CD14-positive monocyte (primary cell): ENCODE data around the gene TRIM36. TPM values are rescaled to one million over a fixed set of nuclear protein-coding genes. Genes with fewer than 3 reads are reported as not detected.

Experiments
- DNase-seq, 3 donors: peaks; one replicate each; pipeline ENCODE4 v3.0.0-alpha.2; 2011 to 2022
- H2AFZ ChIP-seq: 2 replicates; pipeline ENCODE4 v1.6.0; 2012; ENCODE audit warnings: mild to moderate bottlenecking, low read depth, low read length, inconsistent platforms; ENCODE audit not compliant: insufficient read depth, poor library complexity, severe bottlenecking
- H3K27ac ChIP-seq, 2 donors: 1 replicate in 1 of 2; 2 replicates in 1 of 2; pipeline ENCODE4 v1.5.1; 2012 to 2013; ENCODE audit warnings: low read length in 2 of 2, control low read depth in 1 of 2, inconsistent platforms in 1 of 2, low read depth in 1 of 2, mild to moderate bottlenecking in 1 of 2
- H3K27me3 ChIP-seq, 2 donors: one replicate each; pipeline versions ENCODE4 v1.6.0 to v1.6.1; 2011 to 2013; ENCODE audit warnings: low read length in 2 of 2; ENCODE audit not compliant: control insufficient read depth in 2 of 2, insufficient read depth in 2 of 2
- H3K36me3 ChIP-seq, 2 donors: replicated peaks in 1 of 2; 1 replicate in 1 of 2; 2 replicates in 1 of 2; pipeline versions ENCODE4 v1.5.1 to v1.6.1; 2012 to 2013; ENCODE audit warnings: low read length in 2 of 2, control low read depth in 1 of 2, inconsistent platforms in 1 of 2, mild to moderate bottlenecking in 1 of 2; ENCODE audit not compliant: insufficient read depth in 2 of 2, control insufficient read depth in 1 of 2
- H3K4me1 ChIP-seq, 2 donors: 1 replicate in 1 of 2; 2 replicates in 1 of 2; pipeline versions ENCODE4 v1.5.1 to v1.6.1; 2012 to 2013; ENCODE audit warnings: low read length in 2 of 2, control low read depth in 1 of 2, inconsistent platforms in 1 of 2, mild to moderate bottlenecking in 1 of 2, moderate library complexity in 1 of 2; ENCODE audit not compliant: insufficient read depth in 2 of 2, control insufficient read depth in 1 of 2
- H3K4me2 ChIP-seq: replicated peaks from 2 replicates; pipeline ENCODE3; 2012; ENCODE audit warnings: low read length, moderate library complexity, mild to moderate bottlenecking; ENCODE audit not compliant: poor library complexity, severe bottlenecking; ENCODE audit errors: extremely low read depth
- H3K4me3 ChIP-seq, 3 experiments: fragments of 200-600 bp in 1 of 3; sonication (generic) in 1 of 3; replicated peaks in 1 of 3; 1 replicate in 2 of 3; 2 replicates in 1 of 3; pipeline ENCODE4 v1.5.1; 2011 to 2013; ENCODE audit warnings: low read length in 3 of 3, mild to moderate bottlenecking in 3 of 3, control low read depth in 2 of 3, low read depth in 2 of 3, inconsistent platforms in 1 of 3, moderate library complexity in 1 of 3
- H3K79me2 ChIP-seq: 2 replicates; pipeline ENCODE4 v1.6.0; 2012; ENCODE audit warnings: mild to moderate bottlenecking, control low read depth, inconsistent platforms, low read length, moderate library complexity; ENCODE audit not compliant: insufficient read depth
- H3K9ac ChIP-seq: 2 replicates; pipeline ENCODE4 v1.6.0; 2017; ENCODE audit warnings: low read length, mild to moderate bottlenecking; ENCODE audit not compliant: insufficient read depth, poor library complexity, severe bottlenecking
- H3K9me3 ChIP-seq, 2 donors: replicated peaks in 1 of 2; 1 replicate in 1 of 2; 2 replicates in 1 of 2; pipeline versions ENCODE4 v1.5.1 to v1.6.1; 2012 to 2013; ENCODE audit warnings: low read length in 2 of 2, control low read depth in 1 of 2; ENCODE audit not compliant: control insufficient read depth in 1 of 2, insufficient read depth in 1 of 2
- H4K20me1 ChIP-seq: 2 replicates; pipeline ENCODE4 v1.6.0; 2012; ENCODE audit warnings: mild to moderate bottlenecking, low read length, control low read depth, moderate library complexity; ENCODE audit not compliant: insufficient read depth
- H3K27ac Mint-ChIP-seq, 7 donors: one replicate each; pipeline ENCODE4 v1.8.0; 2020; ENCODE audit warnings: mild to moderate bottlenecking in 7 of 7, mixed read lengths in 7 of 7, moderate library complexity in 6 of 7, inconsistent platforms in 2 of 7
- H3K27me3 Mint-ChIP-seq, 3 donors: one replicate each; pipeline ENCODE4 v1.8.0; 2021 to 2022; ENCODE audit warnings: low read depth in 3 of 3, mild to moderate bottlenecking in 3 of 3, mixed read lengths in 3 of 3, moderate library complexity in 3 of 3, inconsistent platforms in 1 of 3
- H3K36me3 Mint-ChIP-seq, 2 donors: one replicate each; pipeline ENCODE4 v1.8.0; 2020; ENCODE audit warnings: mixed read lengths in 2 of 2, inconsistent platforms in 1 of 2, mild to moderate bottlenecking in 1 of 2
- H3K4me1 Mint-ChIP-seq: one replicate; pipeline ENCODE4 v1.8.0; 2020; ENCODE audit warnings: mild to moderate bottlenecking, mixed read lengths
- H3K4me3 Mint-ChIP-seq, 2 donors: one replicate each; pipeline ENCODE4 v1.8.0; 2020; ENCODE audit warnings: mild to moderate bottlenecking in 2 of 2, mixed read lengths in 2 of 2, moderate library complexity in 1 of 2
- H3K9me3 Mint-ChIP-seq, 7 donors: one replicate each; pipeline ENCODE4 v1.8.0; 2020 to 2022; ENCODE audit warnings: mixed read lengths in 7 of 7, mild to moderate bottlenecking in 6 of 7, moderate library complexity in 6 of 7, inconsistent platforms in 2 of 7
- WGBS: methylation state at CpG from one replicate; pipeline ENCODE4 v1.1.5; 2013; ENCODE audit warnings: missing lambda C conversion rate; ENCODE audit not compliant: insufficient coverage; 5-methylcytosine and 5-hydroxymethylcytosine counted together
- intact Hi-C, 2 donors: fragments of 100-400 bp; cut with micrococcal nuclease; formaldehyde crosslinking; loops; one replicate each; pipeline versions ENCODE4 v1.15.0 to v1.15.1; 2023
- polyA plus RNA-seq, 3 donors: library from polyadenylated mRNA; depleted of rRNA in 1 of 3; unstranded in 2 of 3; stranded (reverse) in 1 of 3; fragments of 300-500 nt in 2 of 3; fragments of >200 nt in 1 of 3; fragmentation: Illumina TruSeq in 2 of 3; gene quantifications; 1 replicate in 2 of 3; 2 replicates in 1 of 3; pipeline ENCODE4 v1.2.3, GENCODE V29; 2012 to 2021
- TF ChIP-seq, protein P1 (sequence below): fragments of 200-600 bp; IDR thresholded peaks from one replicate; pipeline ENCODE4 v1.8.0; 2022; ENCODE audit warnings: antibody characterized with exemption, mild to moderate bottlenecking

Gene TRIM36
- polyA plus RNA-seq, 3 donors = 1.7 to 2.3 (median 1.9) TPM

DNA sequence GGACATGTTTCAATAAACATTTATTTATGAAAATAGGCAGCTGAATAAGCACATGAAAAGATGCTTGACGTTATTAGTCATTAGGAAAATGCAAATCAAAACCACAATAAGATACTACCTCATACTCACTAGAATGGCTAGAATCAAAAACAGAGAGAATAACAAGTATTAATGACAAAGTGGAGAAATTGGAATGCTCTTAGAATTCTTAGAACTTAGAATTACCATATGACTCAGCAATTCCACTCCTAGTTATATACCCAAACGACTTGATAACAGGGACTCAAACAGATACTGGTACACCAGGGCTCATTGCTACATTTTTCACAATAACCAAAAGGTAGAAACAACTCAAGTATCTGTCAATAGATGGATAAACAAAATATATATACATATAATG lies 15.1 kb upstream of the TRIM36 start:
- no peaks in the 10 kb centered on the region for H3K79me2 ChIP-seq
- no peaks in the 10 kb centered on the region for H4K20me1 ChIP-seq
- Mint-ChIP-seq H3K4me3 (peak overlapping the region in 1 of 2 donors; percentile 44), H3K36me3 (peaks cover 3% of the 10 kb centered on the region in 2 donors), H3K27ac (no peak overlapping the region), H3K9me3 (peaks cover 0 to 16% (median 8%) of the 10 kb centered on the region in 7 donors), H3K27me3 (peaks cover 56 to 76% (median 71%) of the 10 kb centered on the region in 3 donors), H3K4me1 (peaks cover 10% of the 10 kb centered on the region)
- H3K36me3 ChIP-seq = no peaks in the 10 kb centered on the region
- no CpG with 5 or more reads among the region's 2 CpGs for whole genome bisulfite sequencing
- H3K9me3 ChIP-seq = peaks cover 0 to 23% of the 10 kb centered on the region in 2 donors
- H3K27ac ChIP-seq = no peak overlapping the region
- H3K4me1 ChIP-seq = peaks cover 7 to 9% of the 10 kb centered on the region in 2 donors
- H3K4me3 ChIP-seq = no peak overlapping the region
- intact Hi-C loops = no loop called here
- peaks cover 63 to 89% of the 10 kb centered on the region in 2 donors for H3K27me3 ChIP-seq
- no peak for DNase-seq
- H2AFZ ChIP-seq = no peak overlapping the region
- no peak overlapping the region for H3K4me2 ChIP-seq
- H3K9ac ChIP-seq = no peak overlapping the region
- TF ChIP-seq, protein P1, sequence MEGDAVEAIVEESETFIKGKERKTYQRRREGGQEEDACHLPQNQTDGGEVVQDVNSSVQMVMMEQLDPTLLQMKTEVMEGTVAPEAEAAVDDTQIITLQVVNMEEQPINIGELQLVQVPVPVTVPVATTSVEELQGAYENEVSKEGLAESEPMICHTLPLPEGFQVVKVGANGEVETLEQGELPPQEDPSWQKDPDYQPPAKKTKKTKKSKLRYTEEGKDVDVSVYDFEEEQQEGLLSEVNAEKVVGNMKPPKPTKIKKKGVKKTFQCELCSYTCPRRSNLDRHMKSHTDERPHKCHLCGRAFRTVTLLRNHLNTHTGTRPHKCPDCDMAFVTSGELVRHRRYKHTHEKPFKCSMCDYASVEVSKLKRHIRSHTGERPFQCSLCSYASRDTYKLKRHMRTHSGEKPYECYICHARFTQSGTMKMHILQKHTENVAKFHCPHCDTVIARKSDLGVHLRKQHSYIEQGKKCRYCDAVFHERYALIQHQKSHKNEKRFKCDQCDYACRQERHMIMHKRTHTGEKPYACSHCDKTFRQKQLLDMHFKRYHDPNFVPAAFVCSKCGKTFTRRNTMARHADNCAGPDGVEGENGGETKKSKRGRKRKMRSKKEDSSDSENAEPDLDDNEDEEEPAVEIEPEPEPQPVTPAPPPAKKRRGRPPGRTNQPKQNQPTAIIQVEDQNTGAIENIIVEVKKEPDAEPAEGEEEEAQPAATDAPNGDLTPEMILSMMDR = no peak

DNA sequence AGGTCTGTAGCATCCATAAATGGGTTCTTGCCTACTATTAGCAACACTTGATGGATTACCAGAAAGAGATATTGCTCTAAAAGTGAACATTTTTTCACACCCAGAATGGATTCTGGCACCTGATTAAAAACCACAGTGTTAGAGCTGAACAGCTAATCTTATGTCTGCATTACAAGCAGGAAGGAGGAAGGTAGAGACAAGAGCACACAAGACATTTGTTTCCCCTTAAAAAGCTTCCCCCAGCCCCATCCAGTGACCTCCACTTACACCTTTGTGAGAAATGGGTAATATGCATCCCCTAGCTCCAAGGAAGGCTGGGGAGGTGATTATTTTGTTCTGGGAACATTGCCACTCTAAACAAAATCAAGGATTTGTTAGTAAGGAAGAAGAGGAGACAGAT lies 12.0 kb upstream of the TRIM36 start:
- peaks cover 77 to 91% (median 86%) of the 10 kb centered on the region in 3 donors for H3K27me3 Mint-ChIP-seq
- H3K4me3 Mint-ChIP-seq = peak overlapping the region in 1 of 2 donors; percentile 65
- no peak for DNase-seq
- peaks cover 8 to 12% of the 10 kb centered on the region in 2 donors for H3K36me3 Mint-ChIP-seq
- H3K4me1 Mint-ChIP-seq = peaks cover 23% of the 10 kb centered on the region
- H3K4me3 ChIP-seq = no peak overlapping the region
- peaks cover 83 to 93% of the 10 kb centered on the region in 2 donors for H3K27me3 ChIP-seq
- TF ChIP-seq, protein P1 = no peak
- H3K27ac ChIP-seq = no peak overlapping the region
- no peak overlapping the region for H3K9ac ChIP-seq
- H3K9me3 ChIP-seq = peaks cover 4 to 41% of the 10 kb centered on the region in 2 donors
- peaks cover 0 to 30% (median 20%) of the 10 kb centered on the region in 7 donors for H3K9me3 Mint-ChIP-seq
- H3K27ac Mint-ChIP-seq = peak overlapping the region in 1 of 7 donors; percentile 51
- H3K4me1 ChIP-seq = peaks cover 15 to 18% of the 10 kb centered on the region in 2 donors
- H3K4me2 ChIP-seq = no peak overlapping the region
- H2AFZ ChIP-seq = no peak overlapping the region
- H4K20me1 ChIP-seq = no peaks in the 10 kb centered on the region
- no peaks in the 10 kb centered on the region for H3K36me3 ChIP-seq
- intact Hi-C loops = no loop called here
- no peaks in the 10 kb centered on the region for H3K79me2 ChIP-seq
